Hematopoietic multipotent progenitor cell treated with erythropoietin and hydrocortisone succinate and interleukin-3 and kit ligand, for 6 days (in vitro differentiated cells): ENCODE data around the gene TBC1D10A.

Source experiments
- DNase-seq: peaks from one replicate; pipeline ENCODE4 v3.0.0-alpha.2; 2015

TBC1D10A gene

GRCh38 chr22:30326706-30327362 is at the start of gene TBC1D10A:
Gene TBC1D10A, minus strand, starts transcription at chr22:30326941. Its CDS starts 60 bp downstream, at chr22:30326881.
- DNase-seq: peak; percentile 95

- no peak for DNase-seq
Measured at GRCh38 chr22:30375312-30375849, 48.6 kb upstream of the TBC1D10A start.

- no peak for DNase-seq
Measured at GRCh38 chr22:30373331-30374325, 46.9 kb upstream of the TBC1D10A start.

GRCh38 chr22:30372915-30373314 is 46.2 kb upstream of the TBC1D10A start:
- DNase-seq: peak; percentile 53

GRCh38 chr22:30371981-30372380 is 45.2 kb upstream of the TBC1D10A start:
- DNase-seq: no peak

- no peak for DNase-seq
Measured at GRCh38 chr22:30371321-30371720, 44.6 kb upstream of the TBC1D10A start.

GRCh38 chr22:30370641-30371230 is 44.0 kb upstream of the TBC1D10A start:
- DNase-seq: no peak

GRCh38 chr22:30368420-30368819 is 41.7 kb upstream of the TBC1D10A start:
- DNase-seq: no peak

- no peak for DNase-seq
Measured at GRCh38 chr22:30365891-30366290, 39.1 kb upstream of the TBC1D10A start.

- DNase-seq: peak; percentile 71
Measured at GRCh38 chr22:30362651-30363281, 36.0 kb upstream of the TBC1D10A start.

- no peak for DNase-seq
Measured at GRCh38 chr22:30361916-30362650, 35.3 kb upstream of the TBC1D10A start.

- no peak for DNase-seq
Measured at GRCh38 chr22:30358541-30358940, 31.8 kb upstream of the TBC1D10A start.

- no peak for DNase-seq
Measured at GRCh38 chr22:30357650-30358215, 31.0 kb upstream of the TBC1D10A start.

- DNase-seq: no peak
Measured at GRCh38 chr22:30357236-30357570, 30.5 kb upstream of the TBC1D10A start.

GRCh38 chr22:30356449-30357235 is 29.9 kb upstream of the TBC1D10A start, which contains the start of the genes CCDC157 and SF3A1:
Gene CCDC157, plus strand, starts transcription at chr22:30357007. Its CDS starts 8,994 bp downstream, at chr22:30366001.
Gene SF3A1, minus strand, starts transcription at chr22:30356894. Its CDS starts 102 bp downstream, at chr22:30356792.
- DNase-seq: peak; percentile 96

- DNase-seq: no peak
Measured at GRCh38 chr22:30354644-30355043, 27.9 kb upstream of the TBC1D10A start.

- DNase-seq: no peak
Measured at GRCh38 chr22:30351226-30351625, 24.5 kb upstream of the TBC1D10A start.

GRCh38 chr22:30348809-30349208 is 22.1 kb upstream of the TBC1D10A start:
- no peak for DNase-seq

- DNase-seq: no peak
Measured at GRCh38 chr22:30348404-30348803, 21.7 kb upstream of the TBC1D10A start.

GRCh38 chr22:30347255-30347892 is 20.6 kb upstream of the TBC1D10A start:
- no peak for DNase-seq
